Measurements from ENCODE around the gene DOCK2.

DNA sequence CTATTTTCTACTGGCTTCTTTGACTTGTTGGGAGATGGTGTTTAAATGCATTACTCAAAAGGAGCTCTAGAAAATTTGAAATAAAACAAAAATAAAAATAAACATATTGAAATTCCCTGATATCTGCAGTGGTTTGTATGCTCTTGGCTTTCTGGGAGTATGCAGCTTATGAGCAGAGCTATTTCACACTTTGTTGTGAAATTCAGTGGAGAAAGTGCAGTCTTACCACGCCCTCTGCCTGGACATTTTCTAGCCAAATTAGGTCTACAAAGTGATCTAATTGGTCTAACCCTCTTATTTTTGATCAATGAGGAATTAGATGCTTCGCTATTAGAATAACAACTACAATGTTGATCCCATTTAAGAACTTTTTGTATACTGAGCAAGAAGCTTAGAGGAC is 276.4 kb downstream of the DOCK2 start:
- TF ChIP-seq CTCF (IDR thresholded peaks at IDR 0.05) (no peak), POLR2A (IDR thresholded peaks at IDR 0.05) (no peak)

All from adrenal gland (tissue), 5 donors.